Measurements from ENCODE around the gene PODXL2.
A peak's percentile ranks its signal among the peaks of the same experiment; 100 is the strongest.
"Not testable (repeated sequence)": the region's sequence is repeated elsewhere in the genome, so short reads cannot be mapped to it uniquely, and the experiment has no call there.

PODXL2 gene

DNA sequence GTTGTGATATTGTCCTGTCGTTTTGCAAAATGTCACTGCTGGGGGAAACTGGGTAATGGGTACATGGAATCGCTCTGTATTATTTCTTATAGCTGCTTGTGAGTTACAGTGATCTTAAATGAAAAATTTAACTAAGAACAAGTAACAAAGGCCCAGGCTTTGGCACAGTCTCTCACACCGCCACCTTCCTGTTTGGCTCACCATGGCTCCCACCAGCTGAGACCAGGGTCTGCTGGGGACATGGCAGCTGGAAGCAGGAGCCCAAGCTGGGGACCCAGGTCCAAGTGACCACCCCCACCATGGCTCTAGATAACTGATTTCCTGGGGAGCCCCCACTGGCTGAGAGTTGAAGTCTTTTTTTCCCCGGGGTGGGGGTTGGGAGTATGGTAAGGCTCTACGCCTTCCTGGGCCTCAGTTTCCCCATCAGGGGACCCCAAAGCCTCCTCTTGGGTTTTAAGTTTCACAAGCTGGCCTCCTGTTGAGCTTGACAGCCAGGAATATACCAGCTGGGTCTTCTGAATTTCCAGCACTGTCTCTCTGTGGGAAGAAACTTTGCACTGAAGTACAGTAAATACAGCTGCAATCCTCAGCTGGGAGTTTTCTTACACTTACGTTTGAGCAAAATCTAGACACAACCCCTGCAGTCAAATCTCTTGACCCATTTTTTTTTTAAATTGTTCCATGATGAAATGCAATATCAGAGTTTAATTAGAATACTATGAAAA lies 69.9 kb downstream of the PODXL2 start:
- Histone ChIP-seq H3K9ac (ENCODE audit: low read length) (no peak overlapping the region), H3K36me3 (ENCODE audit: control insufficient read depth, insufficient read depth, low read length) (peaks cover 4% of the 10 kb centered on the region), H3K4me1 (ENCODE audit: control insufficient read depth, insufficient read depth, low read length) (peaks cover 34% of the 10 kb centered on the region), H3K4me3 (ENCODE audit: low read length) (no peak overlapping the region), H3K27ac (ENCODE audit: low read depth, low read length) (peak overlapping the region; percentile 89), H3K27me3 (ENCODE audit: control insufficient read depth, insufficient read depth, low read length) (no peaks in the 10 kb centered on the region)

DNA sequence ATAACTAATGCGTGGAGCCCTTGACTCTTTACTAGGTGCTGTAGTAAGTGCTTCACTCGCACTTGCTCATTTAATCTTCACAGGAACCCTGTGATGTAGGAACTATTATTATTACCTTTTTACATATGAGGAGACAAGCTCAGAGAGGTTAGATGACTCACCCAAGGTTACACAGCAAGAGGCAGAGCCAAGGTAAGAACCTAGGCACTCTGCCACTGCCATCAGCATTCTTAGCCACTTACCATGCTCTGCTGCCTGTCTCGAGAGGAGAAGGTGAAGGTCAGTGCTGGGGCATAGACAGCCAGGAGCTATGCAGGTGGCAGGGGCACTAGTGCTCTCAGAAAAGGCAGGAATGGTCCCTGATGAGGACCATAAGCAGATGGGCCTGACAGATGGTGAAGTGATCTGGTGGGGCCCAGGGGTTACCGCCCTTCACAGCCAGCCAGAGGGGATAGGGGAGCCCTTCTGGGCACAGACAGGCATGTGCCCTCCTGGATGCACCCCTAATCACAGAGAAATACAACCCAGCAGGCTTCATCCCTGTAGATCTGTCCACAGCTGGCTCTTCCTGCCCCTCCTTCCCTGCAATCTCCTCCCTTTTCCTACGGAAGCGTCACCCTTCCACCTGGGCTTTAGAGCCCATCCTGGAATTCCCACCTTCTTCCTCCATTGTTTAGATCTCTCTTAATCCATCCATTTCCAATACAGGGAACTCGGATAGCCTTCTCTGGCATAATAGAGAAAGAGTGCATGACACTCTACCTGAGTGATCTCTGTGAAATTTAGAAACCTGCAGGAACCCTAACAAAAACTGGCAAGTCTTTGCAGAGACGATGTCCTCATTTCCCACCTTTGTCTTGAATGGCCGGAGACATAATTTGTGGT lies 70.7 kb downstream of the PODXL2 start:
- Histone ChIP-seq H3K36me3 (ENCODE audit: control insufficient read depth, insufficient read depth, low read length) (peaks cover 4% of the 10 kb centered on the region), H3K27ac (ENCODE audit: low read depth, low read length) (peak overlapping the region; percentile 35), H3K27me3 (ENCODE audit: control insufficient read depth, insufficient read depth, low read length) (no peaks in the 10 kb centered on the region), H3K9ac (ENCODE audit: low read length) (no peak overlapping the region), H3K4me3 (ENCODE audit: low read length) (no peak overlapping the region), H3K4me1 (ENCODE audit: control insufficient read depth, insufficient read depth, low read length) (peaks cover 34% of the 10 kb centered on the region)

DNA sequence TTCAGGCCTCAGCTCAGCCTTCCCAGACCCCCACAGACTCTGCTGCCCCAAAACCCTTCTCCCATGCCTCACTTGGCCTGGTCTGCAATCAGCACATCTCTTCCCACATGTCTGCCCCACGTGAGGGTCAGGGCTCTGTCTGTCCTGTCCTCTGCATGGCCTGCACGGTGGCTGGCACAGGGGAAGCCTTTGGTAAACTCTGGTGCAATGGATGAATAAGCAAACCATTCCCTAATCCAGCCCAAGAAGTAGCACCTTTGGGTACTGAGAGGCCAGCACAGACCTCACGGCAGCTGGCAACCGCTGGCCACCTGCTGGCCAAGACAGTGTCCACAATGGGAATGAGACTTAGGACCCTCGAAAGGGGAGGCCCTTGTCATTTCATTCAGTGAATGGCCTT lies 71.4 kb downstream of the PODXL2 start:
- Histone ChIP-seq H3K27me3 (ENCODE audit: control insufficient read depth, insufficient read depth, low read length) (no peaks in the 10 kb centered on the region), H3K4me1 (ENCODE audit: control insufficient read depth, insufficient read depth, low read length) (peaks cover 34% of the 10 kb centered on the region), H3K27ac (ENCODE audit: low read depth, low read length) (no peak overlapping the region), H3K4me3 (ENCODE audit: low read length) (no peak overlapping the region), H3K36me3 (ENCODE audit: control insufficient read depth, insufficient read depth, low read length) (peaks cover 4% of the 10 kb centered on the region), H3K9ac (ENCODE audit: low read length) (no peak overlapping the region)

DNA sequence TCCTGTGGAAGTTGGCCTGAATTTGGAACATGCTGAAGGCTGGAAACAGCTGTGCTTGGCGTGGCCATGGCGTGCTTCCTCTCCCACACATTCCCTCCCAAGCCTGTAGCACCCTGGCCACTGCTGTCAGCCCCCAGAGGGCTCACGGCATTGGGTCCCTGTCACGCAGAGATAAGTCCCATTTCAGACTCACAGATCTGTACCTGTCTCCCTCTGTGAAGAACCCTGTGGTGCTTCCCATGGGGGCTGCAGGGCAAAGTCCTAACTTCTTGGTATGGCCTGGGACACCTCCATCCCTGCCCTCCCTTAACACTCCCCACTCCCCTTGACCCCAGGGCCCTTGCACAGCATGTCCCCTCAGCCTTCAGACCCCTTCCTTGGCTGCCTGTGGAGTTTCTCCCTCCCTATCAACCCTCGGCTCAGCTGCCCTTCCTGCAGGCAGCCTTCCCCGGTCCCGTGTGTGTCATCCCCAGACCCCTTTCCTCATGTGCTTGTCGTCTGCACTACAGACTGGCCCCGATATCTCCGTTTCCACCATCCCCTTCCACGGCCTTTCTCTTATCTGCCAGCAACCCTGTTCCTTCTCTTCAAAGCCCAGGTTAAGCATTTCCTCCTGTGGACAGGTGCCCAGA lies 72.4 kb downstream of the PODXL2 start:
- Histone ChIP-seq H3K9ac (ENCODE audit: low read length) (no peak overlapping the region), H3K4me3 (ENCODE audit: low read length) (no peak overlapping the region), H3K36me3 (ENCODE audit: control insufficient read depth, insufficient read depth, low read length) (peaks cover 4% of the 10 kb centered on the region), H3K27ac (ENCODE audit: low read depth, low read length) (no peak overlapping the region), H3K4me1 (ENCODE audit: control insufficient read depth, insufficient read depth, low read length) (peaks cover 33% of the 10 kb centered on the region), H3K27me3 (ENCODE audit: control insufficient read depth, insufficient read depth, low read length) (no peaks in the 10 kb centered on the region)

DNA sequence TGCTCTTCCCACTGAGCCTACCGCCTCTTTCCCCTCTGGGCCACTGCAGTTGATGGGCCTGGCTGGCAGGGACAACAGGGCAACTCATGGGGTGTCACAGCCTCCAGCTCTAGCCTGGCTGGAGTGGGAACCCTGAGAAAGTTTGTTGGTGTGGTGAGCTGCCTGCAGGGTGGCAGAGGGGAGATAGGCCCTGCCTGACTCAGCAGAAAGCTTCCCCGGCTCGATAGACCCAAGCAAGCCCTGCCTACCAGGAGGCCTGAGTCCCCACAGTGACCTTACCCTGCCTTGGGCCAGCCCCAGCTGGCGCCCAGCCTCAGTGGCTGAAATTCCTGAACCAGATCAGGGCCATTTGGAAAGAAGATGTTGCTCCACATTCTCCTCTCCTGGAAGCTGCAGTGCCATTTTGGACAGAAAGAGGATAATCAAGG lies 73.2 kb downstream of the PODXL2 start:
- Histone ChIP-seq H3K4me1 (ENCODE audit: control insufficient read depth, insufficient read depth, low read length) (peaks cover 29% of the 10 kb centered on the region), H3K9ac (ENCODE audit: low read length) (no peak overlapping the region), H3K4me3 (ENCODE audit: low read length) (no peak overlapping the region)

DNA sequence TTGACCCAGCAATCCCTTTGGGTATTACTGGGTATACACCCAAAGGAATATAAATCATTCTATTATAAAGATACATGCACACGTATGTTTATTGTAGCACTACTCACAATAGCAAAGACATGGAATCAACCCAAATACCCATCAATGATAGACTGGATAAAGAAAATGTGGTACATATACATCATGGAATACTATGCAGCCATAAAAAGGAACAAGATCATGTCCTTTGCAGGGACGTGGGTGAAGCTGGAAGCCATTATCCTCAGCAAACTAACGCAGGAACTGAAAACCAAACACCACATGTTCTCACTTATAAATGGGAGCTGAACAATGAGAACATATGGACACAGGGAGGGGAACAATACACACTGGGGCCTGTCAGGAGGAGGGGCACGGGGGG lies 75.9 kb downstream of the PODXL2 start:
- not testable (repeated sequence) for H3K27me3 ChIP-seq (ENCODE audit: control insufficient read depth, insufficient read depth, low read length); H3K36me3 ChIP-seq (ENCODE audit: control insufficient read depth, insufficient read depth, low read length); H3K27ac ChIP-seq (ENCODE audit: low read depth, low read length); H3K4me3 ChIP-seq (ENCODE audit: low read length); H3K9ac ChIP-seq (ENCODE audit: low read length)
- H3K4me1 ChIP-seq (ENCODE audit: control insufficient read depth, insufficient read depth, low read length): peaks cover 28% of the 10 kb centered on the region

More for the DNA sequence above, 73.2 kb downstream of the PODXL2 start:
- Histone ChIP-seq H3K27ac (ENCODE audit: low read depth, low read length) (no peak overlapping the region), H3K27me3 (ENCODE audit: control insufficient read depth, insufficient read depth, low read length) (no peaks in the 10 kb centered on the region), H3K36me3 (ENCODE audit: control insufficient read depth, insufficient read depth, low read length) (peaks cover 4% of the 10 kb centered on the region)

DNA sequence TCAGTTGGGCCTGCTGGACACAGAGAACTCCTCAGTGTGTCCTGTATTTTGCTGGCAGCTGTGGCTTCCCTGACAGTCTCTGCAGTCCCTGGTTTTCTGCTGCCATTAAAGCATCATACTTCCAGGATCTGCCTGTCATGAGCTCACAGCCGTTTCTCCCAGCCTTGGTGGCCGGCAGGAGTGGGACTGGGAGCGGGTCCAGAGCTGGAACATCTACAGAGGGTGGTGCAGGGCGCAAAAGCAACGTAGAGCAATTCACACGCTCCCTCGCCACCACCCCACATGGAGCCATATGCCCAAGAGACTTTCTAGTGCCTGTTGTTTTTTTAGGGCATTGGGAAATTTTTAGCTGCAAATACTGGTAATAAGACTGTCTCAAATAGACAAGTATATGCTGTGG lies 77.3 kb downstream of the PODXL2 start:
- H3K36me3 ChIP-seq (ENCODE audit: control insufficient read depth, insufficient read depth, low read length): peaks cover 4% of the 10 kb centered on the region
- no peak overlapping the region for H3K4me3 ChIP-seq (ENCODE audit: low read length)
- H3K9ac ChIP-seq (ENCODE audit: low read length): no peak overlapping the region
- peak overlapping the region; percentile 51 for H3K27ac ChIP-seq (ENCODE audit: low read depth, low read length)
- H3K4me1 ChIP-seq (ENCODE audit: control insufficient read depth, insufficient read depth, low read length): peaks cover 36% of the 10 kb centered on the region
- no peaks in the 10 kb centered on the region for H3K27me3 ChIP-seq (ENCODE audit: control insufficient read depth, insufficient read depth, low read length)

DNA sequence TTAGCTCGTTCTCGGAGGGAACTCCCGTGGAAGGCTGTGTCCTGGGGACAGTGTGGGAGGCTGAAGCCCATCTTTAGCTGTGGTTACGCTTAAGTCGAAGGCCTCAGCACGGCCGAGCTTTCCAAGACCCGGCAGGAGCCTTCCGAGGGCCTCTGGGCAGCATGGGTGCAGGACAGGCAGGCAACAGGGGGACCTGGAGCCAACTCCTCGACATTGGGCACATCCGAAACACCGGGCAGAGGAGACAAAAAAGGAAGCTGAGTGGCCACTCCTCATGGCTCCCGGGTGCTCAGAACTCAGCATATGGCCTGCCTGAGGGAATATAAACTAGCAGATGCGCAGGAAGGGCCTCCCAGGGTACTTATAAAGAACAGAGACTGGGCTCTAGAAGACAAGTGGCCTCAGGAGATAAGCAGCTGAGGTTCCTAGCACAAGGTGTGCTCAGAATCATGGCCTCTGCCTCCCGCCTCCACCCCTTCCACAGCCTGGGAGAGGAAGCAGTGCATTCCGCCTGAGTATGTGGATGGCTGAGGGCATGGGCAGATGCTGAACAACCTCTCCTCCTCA lies 77.9 kb downstream of the PODXL2 start:
- H3K27ac ChIP-seq (ENCODE audit: low read depth, low read length): peak overlapping the region; percentile 51
- H3K4me1 ChIP-seq (ENCODE audit: control insufficient read depth, insufficient read depth, low read length): peaks cover 36% of the 10 kb centered on the region
- no peak overlapping the region for H3K9ac ChIP-seq (ENCODE audit: low read length)
- no peak overlapping the region for H3K4me3 ChIP-seq (ENCODE audit: low read length)
- H3K36me3 ChIP-seq (ENCODE audit: control insufficient read depth, insufficient read depth, low read length): peaks cover 4% of the 10 kb centered on the region
- no peaks in the 10 kb centered on the region for H3K27me3 ChIP-seq (ENCODE audit: control insufficient read depth, insufficient read depth, low read length)

DNA sequence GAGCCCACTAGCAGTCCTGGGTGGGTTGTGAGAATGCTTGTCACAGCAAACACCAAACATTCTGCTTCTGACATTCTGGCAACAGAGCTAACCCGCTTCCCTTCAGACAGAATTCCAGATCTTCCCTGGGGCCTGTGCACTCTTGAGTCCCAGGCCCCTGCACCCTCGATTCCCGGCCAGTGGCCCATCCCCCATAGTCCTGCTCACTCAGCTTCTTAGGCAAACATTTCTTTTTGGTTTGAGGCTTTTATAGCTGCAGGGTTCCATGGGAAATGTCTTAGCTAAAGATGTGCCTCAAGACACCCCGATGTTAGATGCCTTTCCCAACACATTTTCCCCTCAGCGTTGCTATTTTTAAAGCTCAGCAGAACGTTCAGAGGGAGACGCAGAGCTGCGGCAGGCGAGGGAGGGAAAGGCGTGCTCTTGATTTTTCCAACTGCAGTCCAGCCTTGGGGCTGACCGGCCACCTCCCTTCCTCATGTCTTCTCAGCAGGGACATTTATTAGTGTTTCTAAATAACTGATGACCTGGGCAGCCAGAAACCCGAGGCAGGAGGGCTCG lies 78.9 kb downstream of the PODXL2 start:
- no peak overlapping the region for H3K9ac ChIP-seq (ENCODE audit: low read length)
- no peak overlapping the region for H3K4me3 ChIP-seq (ENCODE audit: low read length)
- peaks cover 32% of the 10 kb centered on the region for H3K4me1 ChIP-seq (ENCODE audit: control insufficient read depth, insufficient read depth, low read length)
- H3K36me3 ChIP-seq (ENCODE audit: control insufficient read depth, insufficient read depth, low read length): peaks cover 4% of the 10 kb centered on the region
- peak overlapping the region; percentile 51 for H3K27ac ChIP-seq (ENCODE audit: low read depth, low read length)
- no peaks in the 10 kb centered on the region for H3K27me3 ChIP-seq (ENCODE audit: control insufficient read depth, insufficient read depth, low read length)

DNA sequence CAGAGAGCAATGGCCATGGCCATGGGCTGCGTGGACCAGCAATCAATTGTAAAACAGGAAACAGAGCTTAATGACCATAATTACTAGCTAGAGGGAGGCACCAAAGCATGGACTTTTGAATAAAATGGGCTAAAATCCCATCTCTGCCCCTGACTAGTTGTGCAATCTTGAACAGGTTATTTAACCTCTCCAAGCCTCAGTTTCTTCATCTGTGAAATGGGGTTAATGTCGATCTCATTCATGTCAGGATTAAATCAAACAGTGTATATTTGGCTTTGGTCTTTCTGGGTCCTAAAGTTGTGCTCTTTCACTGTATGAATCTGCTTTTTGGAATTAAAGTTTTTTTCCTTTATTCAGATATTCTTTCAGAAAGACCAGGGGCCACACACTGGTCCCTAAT lies 79.9 kb downstream of the PODXL2 start:
- Histone ChIP-seq H3K27ac (ENCODE audit: low read depth, low read length) (peak overlapping the region; percentile 51), H3K9ac (ENCODE audit: low read length) (no peak overlapping the region), H3K27me3 (ENCODE audit: control insufficient read depth, insufficient read depth, low read length) (no peaks in the 10 kb centered on the region), H3K4me1 (ENCODE audit: control insufficient read depth, insufficient read depth, low read length) (peaks cover 32% of the 10 kb centered on the region), H3K36me3 (ENCODE audit: control insufficient read depth, insufficient read depth, low read length) (no peaks in the 10 kb centered on the region), H3K4me3 (ENCODE audit: low read length) (no peak overlapping the region)

DNA sequence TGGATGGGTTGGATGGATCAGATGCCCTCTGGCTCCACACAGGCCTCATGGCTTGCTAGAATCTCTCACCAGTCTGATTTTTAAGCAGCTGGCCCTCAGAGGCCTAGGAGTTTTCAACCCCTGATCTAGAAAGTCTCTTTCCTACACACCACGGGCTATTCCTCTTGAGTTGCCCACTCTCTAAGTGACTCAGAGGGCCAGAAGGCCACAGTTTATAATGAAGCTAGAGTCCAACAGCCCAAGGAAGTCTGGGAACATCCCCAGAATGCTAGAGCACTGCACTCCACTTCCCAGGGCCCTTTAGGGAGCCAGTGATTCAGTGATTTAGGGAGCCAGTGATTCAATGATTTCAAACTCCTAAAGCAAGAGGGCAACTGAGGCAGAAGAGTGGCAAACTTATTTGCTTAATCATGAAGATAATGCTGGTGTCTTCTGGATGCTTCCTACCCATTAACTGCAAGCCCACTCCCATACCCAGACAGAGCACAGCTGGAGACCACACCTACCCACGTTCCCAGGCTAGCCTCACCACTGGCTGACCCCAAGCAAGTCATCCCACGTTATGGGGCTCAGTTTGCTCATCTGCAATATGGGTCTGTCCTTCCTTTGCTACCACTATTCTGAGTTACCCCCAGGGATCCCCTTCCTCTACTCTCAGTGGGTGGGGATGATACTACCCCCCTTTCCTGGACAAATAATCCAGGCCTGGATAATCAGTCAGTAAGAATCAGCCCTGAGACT lies 80.5 kb downstream of the PODXL2 start:
- Histone ChIP-seq H3K4me1 (ENCODE audit: control insufficient read depth, insufficient read depth, low read length) (peaks cover 32% of the 10 kb centered on the region), H3K27ac (ENCODE audit: low read depth, low read length) (peak overlapping the region; percentile 1), H3K36me3 (ENCODE audit: control insufficient read depth, insufficient read depth, low read length) (no peaks in the 10 kb centered on the region), H3K27me3 (ENCODE audit: control insufficient read depth, insufficient read depth, low read length) (no peaks in the 10 kb centered on the region), H3K4me3 (ENCODE audit: low read length) (no peak overlapping the region), H3K9ac (ENCODE audit: low read length) (no peak overlapping the region)

All from rectal smooth muscle tissue (tissue), 1 donor.